H9 (cell line): ENCODE data around the gene MATN1. TPM values are rescaled to one million over a fixed set of nuclear protein-coding genes. Genes with fewer than 3 reads are reported as not detected.

Experiments
- DNase-seq: peaks from one replicate; pipeline ENCODE4 v3.0.0-alpha.2; 2017
- H2AFZ ChIP-seq: one replicate; pipeline ENCODE4 v1.6.1; 2013; ENCODE audit warnings: mild to moderate bottlenecking, low read length, control low read depth, moderate library complexity
- H2AK5ac ChIP-seq: 2 replicates; pipeline ENCODE4 v1.6.1; 2013; ENCODE audit warnings: low read length, control low read depth, mixed read lengths; ENCODE audit not compliant: insufficient read length
- H2BK120ac ChIP-seq: one replicate; pipeline ENCODE4 v1.6.1; 2013; ENCODE audit warnings: low read depth, mild to moderate bottlenecking, low read length, control low read depth, inconsistent platforms; ENCODE audit not compliant: poor library complexity, severe bottlenecking
- H2BK12ac ChIP-seq: 2 replicates; pipeline ENCODE4 v1.6.1; 2013; ENCODE audit warnings: low read length, control low read depth, mixed read lengths, low read depth; ENCODE audit not compliant: insufficient read length
- H2BK15ac ChIP-seq: 2 replicates; pipeline ENCODE4 v1.6.1; 2013; ENCODE audit warnings: low read depth, low read length, control low read depth
- H2BK20ac ChIP-seq: one replicate; pipeline ENCODE4 v1.6.1; 2013; ENCODE audit warnings: low read depth, mild to moderate bottlenecking, low read length, control low read depth, inconsistent platforms; ENCODE audit not compliant: poor library complexity, severe bottlenecking
- H2BK5ac ChIP-seq: 2 replicates; pipeline ENCODE4 v1.6.1; 2013; ENCODE audit warnings: low read length, control low read depth, mixed read lengths; ENCODE audit not compliant: insufficient read length
- H3K14ac ChIP-seq: 2 replicates; pipeline ENCODE4 v1.6.1; 2013; ENCODE audit warnings: low read length, control low read depth; ENCODE audit not compliant: insufficient read depth
- H3K18ac ChIP-seq: 2 replicates; pipeline ENCODE4 v1.6.1; 2013; ENCODE audit warnings: low read depth, mild to moderate bottlenecking, mixed read lengths, low read length, control low read depth; ENCODE audit not compliant: insufficient read length
- H3K23ac ChIP-seq: 2 replicates; pipeline ENCODE4 v1.6.1; 2013; ENCODE audit warnings: low read length, control low read depth, mixed read lengths, low read depth; ENCODE audit not compliant: insufficient read length
- H3K23me2 ChIP-seq: 2 replicates; pipeline ENCODE4 v1.6.1; 2013; ENCODE audit warnings: low read depth, mild to moderate bottlenecking, mixed read lengths, low read length, control low read depth; ENCODE audit not compliant: insufficient read length, poor library complexity, severe bottlenecking
- H3K27ac ChIP-seq: 2 replicates; pipeline ENCODE4 v1.5.1; 2013; ENCODE audit warnings: low read length, control low read depth, mixed read lengths, low read depth; ENCODE audit not compliant: insufficient read length
- H3K27me3 ChIP-seq: 2 replicates; pipeline ENCODE4 v1.6.1; 2013; ENCODE audit warnings: low read length, control low read depth, inconsistent platforms; ENCODE audit not compliant: insufficient read depth
- H3K4ac ChIP-seq: 2 replicates; pipeline ENCODE4 v1.6.1; 2013; ENCODE audit warnings: low read depth, mild to moderate bottlenecking, control low read depth, inconsistent platforms, low read length, moderate library complexity
- H3K4me1 ChIP-seq: 2 replicates; pipeline ENCODE4 v1.6.1; 2013; ENCODE audit warnings: low read length, control low read depth, inconsistent platforms; ENCODE audit not compliant: insufficient read depth
- H3K4me2 ChIP-seq: 2 replicates; pipeline ENCODE4 v1.6.1; 2013; ENCODE audit warnings: low read length, control low read depth, mixed read lengths; ENCODE audit not compliant: insufficient read length, insufficient read depth
- H3K56ac ChIP-seq: 2 replicates; pipeline ENCODE4 v1.6.1; 2013; ENCODE audit warnings: low read depth, mild to moderate bottlenecking, mixed read lengths, low read length, control low read depth; ENCODE audit not compliant: insufficient read length
- H3K79me1 ChIP-seq: 2 replicates; pipeline ENCODE4 v1.6.1; 2013; ENCODE audit warnings: low read depth, mild to moderate bottlenecking, moderate library complexity, low read length, control low read depth, inconsistent platforms; ENCODE audit not compliant: insufficient read depth, poor library complexity, severe bottlenecking
- H3K79me2 ChIP-seq: 2 replicates; pipeline ENCODE4 v1.6.1; 2013; ENCODE audit warnings: low read length, control low read depth, inconsistent platforms; ENCODE audit not compliant: insufficient read depth
- H3K9ac ChIP-seq: 2 replicates; pipeline ENCODE4 v1.6.1; 2013; ENCODE audit warnings: low read length, control low read depth, mixed read lengths; ENCODE audit not compliant: insufficient read length; ENCODE audit errors: extremely low read depth
- H3K9me3 ChIP-seq: one replicate; pipeline ENCODE4 v1.6.1; 2013; ENCODE audit warnings: low read depth, low read length, inconsistent platforms; ENCODE audit not compliant: control insufficient read depth
- H3T11ph ChIP-seq: one replicate; pipeline ENCODE4 v1.6.1; 2013; ENCODE audit warnings: mild to moderate bottlenecking, low read length, control low read depth, inconsistent platforms
- H4K20me1 ChIP-seq: one replicate; pipeline ENCODE4 v1.6.1; 2013; ENCODE audit not compliant: control insufficient read depth, insufficient read length, insufficient read depth
- H4K5ac ChIP-seq: 2 replicates; pipeline ENCODE4 v1.6.1; 2013; ENCODE audit warnings: low read depth, mild to moderate bottlenecking, mixed read lengths, low read length, control low read depth; ENCODE audit not compliant: insufficient read length
- H4K8ac ChIP-seq: replicated peaks from 2 replicates; pipeline ENCODE4 v1.6.1; 2013; ENCODE audit warnings: low read length, control low read depth, mixed read lengths, low read depth; ENCODE audit not compliant: insufficient read length
- H4K91ac ChIP-seq: 2 replicates; pipeline ENCODE4 v1.6.1; 2013; ENCODE audit warnings: low read depth, mild to moderate bottlenecking, moderate library complexity, mixed read lengths, low read length, control low read depth; ENCODE audit not compliant: insufficient read length
- H3K27ac Mint-ChIP-seq, 3 experiments: 2 replicates in 2 of 3; 3 replicates in 1 of 3; pipeline ENCODE4 v1.8.0; 2020 to 2021; ENCODE audit warnings: mixed read lengths in 3 of 3, mild to moderate bottlenecking in 1 of 3, moderate library complexity in 1 of 3
- H3K27me3 Mint-ChIP-seq: 2 replicates; pipeline ENCODE4 v1.8.0; 2021; ENCODE audit warnings: low read depth, mild to moderate bottlenecking, moderate library complexity, mixed read lengths
- H3K36me3 Mint-ChIP-seq, 3 experiments: 2 replicates in 2 of 3; 3 replicates in 1 of 3; pipeline ENCODE4 v1.8.0; 2020 to 2021; ENCODE audit warnings: low read depth in 3 of 3, mixed read lengths in 3 of 3; ENCODE audit not compliant: insufficient read depth in 1 of 3
- H3K4me1 Mint-ChIP-seq, 2 experiments: 2 replicates each; pipeline ENCODE4 v1.8.0; 2020; ENCODE audit warnings: mixed read lengths in 2 of 2
- H3K4me3 Mint-ChIP-seq, 2 experiments: 2 replicates in 1 of 2; 3 replicates in 1 of 2; pipeline ENCODE4 v1.8.0; 2020 to 2021; ENCODE audit warnings: mild to moderate bottlenecking in 2 of 2, mixed read lengths in 2 of 2, moderate library complexity in 1 of 2
- H3K9me3 Mint-ChIP-seq, 2 experiments: 2 replicates in 1 of 2; 3 replicates in 1 of 2; pipeline ENCODE4 v1.8.0; 2020; ENCODE audit warnings: mild to moderate bottlenecking in 2 of 2, mixed read lengths in 2 of 2, moderate library complexity in 1 of 2
- CTCF ChIP-seq: fragments of 200-600 bp; sonication (generic); conservative IDR thresholded peaks from 3 replicates; pipeline ENCODE4 v1.8.0; 2021; ENCODE audit warnings: antibody characterized with exemption, mild to moderate bottlenecking
- WGBS: extraction: QIAGEN DNeasy Blood & Tissue Kit; methylation state at CpG from one replicate; pipeline ENCODE4 v1.1.7; 2013; ENCODE audit warnings: missing lambda C conversion rate, low lambda C conversion rate, mixed read lengths; ENCODE audit not compliant: insufficient read length; ENCODE audit errors: extremely low coverage; 5-methylcytosine and 5-hydroxymethylcytosine counted together
- total RNA-seq: library from RNA; stranded (reverse); gene quantifications from 2 replicates; pipeline ENCODE4 v1.2.1, GENCODE V29; 2021

MATN1 gene
- total RNA-seq, 1 experiment from 2014 or later, result not detected

- Histone ChIP-seq H2BK12ac (no peak overlapping the region), H2BK5ac (no peak overlapping the region), H3K18ac (no peak overlapping the region), H3K27me3 (no peaks in the 10 kb centered on the region), H3K79me2 (no peaks in the 10 kb centered on the region), H2BK120ac (no peak overlapping the region), H3K23ac (no peak overlapping the region), H2AK5ac (no peak overlapping the region), H2BK15ac (no peak overlapping the region), H3K4me1 (no peaks in the 10 kb centered on the region), H3T11ph (no peak overlapping the region), H3K23me2 (peaks cover 9% of the 10 kb centered on the region), H3K27ac (no peak overlapping the region), H3K4ac (no peak overlapping the region), H3K56ac (no peak overlapping the region), H4K91ac (no peak overlapping the region), H3K14ac (no peak overlapping the region), H3K4me2 (no peak overlapping the region), H4K20me1 (no peaks in the 10 kb centered on the region), H3K9me3 (no peaks in the 10 kb centered on the region), H4K5ac (no peak overlapping the region), H2AFZ (no peak overlapping the region), H3K9ac (no peak overlapping the region), H4K8ac (no peak overlapping the region), H3K79me1 (no peaks in the 10 kb centered on the region), H2BK20ac (no peak overlapping the region)
- Mint-ChIP-seq H3K27me3 (peaks cover 11% of the 10 kb centered on the region), H3K9me3 (peaks cover 17 to 18% of the 10 kb centered on the region in 2 experiments), H3K27ac (no peak overlapping the region), H3K36me3 (peaks cover 2 to 13% (median 9%) of the 10 kb centered on the region in 3 experiments; a peak in 4 of 7 replicates), H3K4me3 (no peak overlapping the region), H3K4me1 (peaks cover 4 to 8% of the 10 kb centered on the region in 2 experiments; a peak in 3 of 4 replicates)
- DNase-seq, result no peak
- WGBS, result no CpG with 5 or more reads among the region's 16 CpGs
- TF ChIP-seq CTCF, result no peak
Observed at GRCh38 chr1:30720271-30721223, 2.8 kb downstream of the MATN1 start.
